K562 (cell line): ENCODE results near the gene ARMC9. TPM values are rescaled to one million over a fixed set of nuclear protein-coding genes. Genes with fewer than 3 reads are reported as not detected.

ENCODE experiments used
- ATAC-seq: fragments of 200-7000 bp; cut with Tn5 transposase; 3 replicates; pipeline ENCODE4 v1.9.1; 2020; ENCODE audit warnings: moderate library complexity
- BruUV-seq: library from RNA; stranded (reverse); fragments of 400-500 nt; replicated peaks from 2 replicates; lab custom pipeline; 2021; lab: Mats Ljungman, UMichigan
- CTCF ChIA-PET: fragments of 300-600 bp; formaldehyde crosslinking; extraction: SDS; loops from one replicate; lab custom pipeline; 2021; ENCODE audit warnings: low intra/inter-chr PET ratio; lab: Yijun Ruan, JAX
- POLR2A ChIA-PET: fragments of 300-600, 350-650 bp; sonication (Branson Sonifier 250); formaldehyde crosslinking; extraction: SDS; loops from one replicate; lab custom pipeline; 2021; ENCODE audit warnings: antibody characterized with exemption, inconsistent platforms; lab: Yijun Ruan, JAX
- DNase-seq, 4 experiments: peaks; one replicate each; pipeline versions ENCODE4 v3.0.0 to v3.0.0-alpha.2; 2011 to 2018; ENCODE audit warnings: low spot score in 3 of 4, mixed read lengths in 3 of 4; ENCODE audit errors: extremely low read depth in 1 of 4
- FAIRE-seq: peaks from 2 replicates; lab custom pipeline; 2011; peaks lifted over from hg19 to GRCh38; lab: Jason Lieb, UNC
- H2AFZ ChIP-seq: 2 replicates; pipeline ENCODE4 v1.6.0; 2011; ENCODE audit warnings: low read depth, low read length, control low read depth, inconsistent platforms
- H3K27ac ChIP-seq: fragments of 200-600 bp; 3 replicates; pipeline ENCODE4 v1.8.0; 2011; ENCODE audit warnings: low read depth, mild to moderate bottlenecking, control low read depth, inconsistent platforms, low read length, moderate library complexity, mixed read lengths; ENCODE audit errors: extremely low read depth
- H3K27me3 ChIP-seq, 2 experiments: fragments of 300-600 bp in 1 of 2; 2 replicates in 1 of 2; 3 replicates in 1 of 2; pipeline versions ENCODE4 v1.6.0 to v1.8.0; 2011; ENCODE audit warnings: inconsistent platforms in 2 of 2, low read length in 2 of 2, mild to moderate bottlenecking in 1 of 2, mixed read lengths in 1 of 2, moderate library complexity in 1 of 2; ENCODE audit not compliant: control insufficient read depth in 2 of 2, insufficient read depth in 2 of 2
- H3K36me3 ChIP-seq: fragments of 300-600 bp; 3 replicates; pipeline ENCODE4 v1.8.0; 2011; ENCODE audit warnings: mild to moderate bottlenecking, low read length, inconsistent platforms; ENCODE audit not compliant: control insufficient read depth, insufficient read depth
- H3K4me1 ChIP-seq, 2 experiments: fragments of 200-600 bp in 1 of 2; replicated peaks in 1 of 2; 2 replicates in 1 of 2; 3 replicates in 1 of 2; pipeline versions ENCODE4 v1.5.1 to v1.8.0; 2011; ENCODE audit warnings: inconsistent platforms in 2 of 2, low read length in 2 of 2, mild to moderate bottlenecking in 1 of 2, mixed read lengths in 1 of 2, moderate library complexity in 1 of 2; ENCODE audit not compliant: control insufficient read depth in 2 of 2, insufficient read depth in 2 of 2
- H3K4me2 ChIP-seq: 2 replicates; pipeline ENCODE4 v1.6.1; 2011; ENCODE audit warnings: low read length, control low read depth, inconsistent platforms, mixed read lengths; ENCODE audit not compliant: insufficient read depth
- H3K4me3 ChIP-seq: fragments of 200-600 bp; sonication (generic), shearing (Covaris generic); 2 replicates; pipeline ENCODE4 v1.5.1; 2016; ENCODE audit warnings: control low read depth, inconsistent platforms
- H3K79me2 ChIP-seq: fragments of 200-600 bp; 3 replicates; pipeline ENCODE4 v1.8.0; 2011; ENCODE audit warnings: low read length, inconsistent platforms; ENCODE audit not compliant: control insufficient read depth, insufficient read depth
- H3K9ac ChIP-seq, 2 experiments: 2 replicates each; pipeline versions ENCODE4 v1.6.0 to v1.6.1; 2011; ENCODE audit warnings: low read depth in 2 of 2, low read length in 2 of 2, control low read depth in 1 of 2, inconsistent platforms in 1 of 2, mild to moderate bottlenecking in 1 of 2, mixed read lengths in 1 of 2; ENCODE audit not compliant: insufficient read depth in 1 of 2
- H3K9me1 ChIP-seq: one replicate; pipeline ENCODE4 v1.6.0; 2011; ENCODE audit warnings: inconsistent platforms, mild to moderate bottlenecking, low read length, moderate library complexity; ENCODE audit not compliant: control insufficient read depth, insufficient read depth
- H3K9me3 ChIP-seq: replicated peaks from 2 replicates; pipeline ENCODE4 v1.5.1; 2011; ENCODE audit warnings: low read depth, low read length, inconsistent platforms; ENCODE audit not compliant: control insufficient read depth, insufficient read depth
- H4K20me1 ChIP-seq: replicated peaks from 2 replicates; pipeline ENCODE4 v1.6.1; 2011; ENCODE audit warnings: low read length, inconsistent platforms, mixed read lengths; ENCODE audit not compliant: control insufficient read depth, insufficient read depth
- CBFA2T2 ChIP-seq: fragments of 450-650 bp; conservative IDR thresholded peaks from 2 replicates; pipeline ENCODE4 v1.6.1; 2017; ENCODE audit warnings: mild to moderate bottlenecking
- CBFA2T3 ChIP-seq: fragments of 450-650 bp; IDR thresholded peaks from 2 replicates; pipeline ENCODE4 v1.6.1; 2017
- CREM ChIP-seq: IDR thresholded peaks from 2 replicates; pipeline ENCODE4 v1.6.1; 2014; ENCODE audit warnings: antibody characterized with exemption, low read depth
- ETV6 ChIP-seq, 3 experiments: fragments of 150-350 bp in 1 of 3; sonication (generic) in 1 of 3; formaldehyde crosslinking in 1 of 3; IDR thresholded peaks; 2 replicates each; pipeline versions ENCODE4 v1.6.1 to v1.8.0; 2014 to 2022; ENCODE audit warnings: borderline replicate concordance in 2 of 3, low read depth in 2 of 3, antibody characterized with exemption in 1 of 3, low read length in 1 of 3, mild to moderate bottlenecking in 1 of 3, missing genetic modification reagents in 1 of 3
- NFATC3 ChIP-seq: fragments of 450-650 bp; IDR thresholded peaks from 2 replicates; pipeline ENCODE4 v1.6.1; 2017; ENCODE audit warnings: mild to moderate bottlenecking
- PHF8 ChIP-seq: fragments of 200-600 bp; sonication (generic); IDR thresholded peaks from 2 replicates; pipeline ENCODE4 v1.6.1; 2012; ENCODE audit warnings: mixed run types, mild to moderate bottlenecking, inconsistent platforms, low read length, moderate library complexity, borderline replicate concordance
- TAL1 ChIP-seq: fragments of 450-650 bp; IDR thresholded peaks from 2 replicates; pipeline ENCODE4 v1.6.1; 2016; ENCODE audit warnings: mild to moderate bottlenecking
- TCF3 ChIP-seq: sonication (generic); formaldehyde crosslinking; IDR thresholded peaks from 2 replicates; pipeline ENCODE4 v1.4.0; 2020; ENCODE audit warnings: mild to moderate bottlenecking, missing genetic modification reagents
- ZFP1 ChIP-seq: fragments of 450-650 bp; formaldehyde crosslinking; IDR thresholded peaks from 2 replicates; pipeline ENCODE4 v1.4.0; 2020; ENCODE audit warnings: mild to moderate bottlenecking, mixed read lengths
- ZNF766 ChIP-seq: fragments of 200-800 bp; sonication (Bioruptor generic); conservative IDR thresholded peaks from 2 replicates; pipeline ENCODE4 v1.6.1; 2016; ENCODE audit warnings: missing genetic modification characterization, missing compliant biosample characterization
- WGBS: fragments of 100-300 bp; shearing (Covaris generic); methylation state at CpG from one replicate; pipeline ENCODE4 v1.1.6; 2016; ENCODE audit warnings: low coverage, mixed read lengths; ENCODE audit not compliant: insufficient coverage; ENCODE audit errors: missing lambda C conversion rate; 5-methylcytosine and 5-hydroxymethylcytosine counted together
- in situ Hi-C: fragments of 300-500 bp; cut with MboI; formaldehyde crosslinking; loops from 4 replicates; pipeline ENCODE4 v1.15.0; 2018; ENCODE audit warnings: inconsistent platforms, mixed read lengths
- intact Hi-C: fragments of 100-400 bp; cut with micrococcal nuclease; formaldehyde crosslinking; loops from 2 replicates; pipeline ENCODE4 v1.14.2; 2022
- polyA plus RNA-seq, 8 experiments: library from polyadenylated mRNA; depleted of rRNA in 4 of 8; stranded (reverse) in 5 of 8; unstranded in 3 of 8; fragments of >200 nt; fragmentation: Nextera tagmentation in 2 of 8; fragmentation: Illumina TruSeq in 1 of 8; extraction: Ambion mirVana in 2 of 8; extraction: Trizol in 1 of 8; gene quantifications; 2 replicates each; pipeline versions ENCODE4 v1.2.1 to v1.2.3, GENCODE V29; 2011 to 2014; ENCODE audit warnings: inconsistent platforms in 1 of 8, missing spikeins in 1 of 8
- total RNA-seq, 7 experiments: library from RNA; depleted of rRNA in 6 of 7; stranded (reverse); fragments of >200 nt in 6 of 7; fragmentation: Illumina TruSeq in 2 of 7; extraction: Trizol in 2 of 7; gene quantifications; 2 replicates each; pipeline versions ENCODE4 v1.2.1 to v1.2.3, GENCODE V29; 2011 to 2021; ENCODE audit warnings: low replicate concordance in 1 of 7
- TF ChIP-seq, protein P1 (sequence below): fragments of 450-650 bp; IDR thresholded peaks from 2 replicates; pipeline ENCODE4 v1.6.1; 2016; ENCODE audit warnings: low read depth, mild to moderate bottlenecking, moderate library complexity
- TF ChIP-seq, protein P2 (sequence below): IDR thresholded peaks from 2 replicates; pipeline ENCODE4 v1.6.1; 2014; ENCODE audit warnings: antibody characterized with exemption

The ARMC9 gene
- total and polyA plus RNA-seq, 9 of the 15 experiments (the other 6 are each of a cell fraction or from before 2014, with no cell fraction given), result 0.36 to 2.3 (median 1.1) TPM

DNA sequence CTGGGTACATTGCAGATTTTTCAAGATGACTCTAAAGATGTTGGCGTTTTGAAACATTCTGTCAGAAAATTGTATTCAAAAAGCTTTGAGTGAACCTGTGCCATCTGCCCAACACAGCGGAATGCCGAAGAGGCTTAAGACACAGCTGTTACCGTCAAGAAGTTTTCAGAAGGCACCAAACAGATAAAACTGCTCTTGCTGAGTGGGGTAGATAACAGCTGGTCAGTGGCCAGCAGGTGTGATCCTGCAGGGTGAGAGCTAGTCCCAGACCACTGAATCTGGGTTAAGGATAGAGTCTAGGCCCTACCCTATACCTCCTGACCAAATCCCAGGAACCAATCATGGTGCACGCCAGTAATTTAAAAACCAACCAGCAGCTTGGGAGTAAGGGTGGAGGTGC, 136.6 kb downstream of the ARMC9 start:
- in situ Hi-C loops (no loop called here), intact Hi-C loops (no loop called here)
- H3K9me1 ChIP-seq, result no peaks in the 10 kb centered on the region
- H3K27me3 ChIP-seq, result peaks cover 0 to 57% of the 10 kb centered on the region in 2 experiments; a peak in 4 of 5 replicates
- H3K27ac ChIP-seq, result no peak overlapping the region
- no peaks in the 10 kb centered on the region for H3K9me3 ChIP-seq
- TF ChIP-seq, protein P1, sequence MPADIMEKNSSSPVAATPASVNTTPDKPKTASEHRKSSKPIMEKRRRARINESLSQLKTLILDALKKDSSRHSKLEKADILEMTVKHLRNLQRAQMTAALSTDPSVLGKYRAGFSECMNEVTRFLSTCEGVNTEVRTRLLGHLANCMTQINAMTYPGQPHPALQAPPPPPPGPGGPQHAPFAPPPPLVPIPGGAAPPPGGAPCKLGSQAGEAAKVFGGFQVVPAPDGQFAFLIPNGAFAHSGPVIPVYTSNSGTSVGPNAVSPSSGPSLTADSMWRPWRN, result no peak
- TF ChIP-seq CBFA2T2, result peak; percentile 47; the same call in 1 of the 2 replicates
- TF ChIP-seq TCF3, result 0 out of 2 replicates have a peak, but pooled peaks have one; percentile 16
- peak; percentile 44; the same call in 1 of the 2 replicates for TF ChIP-seq CBFA2T3
- peak; percentile 16; the same call in 1 of the 2 replicates for TF ChIP-seq TAL1
- H4K20me1 ChIP-seq, result no peaks in the 10 kb centered on the region
- 5% methylated on average over 5 of the region's 5 CpGs for WGBS
- POLR2A ChIA-PET, result interaction anchor here (0.9 kb wide), 1 partner anchor 14 kb away, joined by 3 read pairs; no protein-coding TSS in a partner anchor
- no peak for FAIRE-seq
- BruUV-seq, result no TSS peak
- H3K4me3 ChIP-seq, result no peak overlapping the region
- no peaks in the 10 kb centered on the region for H3K36me3 ChIP-seq
- peaks cover 0 to 2% of the 10 kb centered on the region in 2 experiments; a peak in 1 of 5 replicates for H3K4me1 ChIP-seq
- no peak; the same call in 2 of the 3 replicates for ATAC-seq
- no peaks in the 10 kb centered on the region for H3K79me2 ChIP-seq
- DNase-seq, result no peak
- H3K4me2 ChIP-seq, result no peak overlapping the region
- no peak overlapping the region for H3K9ac ChIP-seq
- CTCF ChIA-PET, result no interaction called here
- no peak overlapping the region for H2AFZ ChIP-seq

DNA sequence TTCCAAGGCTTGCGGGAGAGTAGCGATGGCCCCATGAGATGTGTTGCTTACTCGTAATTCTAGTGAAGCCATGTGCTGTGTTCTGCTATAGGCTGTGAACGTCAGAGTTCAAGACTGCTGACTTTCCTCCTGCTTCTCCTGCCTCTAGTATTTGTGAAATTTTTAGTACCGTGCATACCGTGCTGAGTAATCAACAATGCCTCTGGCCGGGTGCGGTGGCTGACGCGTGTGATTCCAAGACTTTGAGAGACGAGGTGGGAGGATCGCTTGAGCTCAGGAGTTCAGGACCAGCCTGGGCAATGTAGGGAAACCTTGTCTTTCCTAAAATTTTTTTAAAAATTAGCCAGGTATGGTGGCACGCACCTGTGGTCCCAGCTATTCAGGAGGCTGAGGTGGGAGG, 137.2 kb downstream of the ARMC9 start:
- Histone ChIP-seq H2AFZ (no peak overlapping the region), H3K27ac (no peak overlapping the region), H3K27me3 (peaks cover 0 to 52% of the 10 kb centered on the region in 2 experiments; a peak in 4 of 5 replicates), H3K79me2 (no peaks in the 10 kb centered on the region), H3K4me2 (no peak overlapping the region; the same call in 1 of the 2 replicates), H3K9me1 (no peaks in the 10 kb centered on the region), H3K9me3 (no peaks in the 10 kb centered on the region), H3K4me1 (peaks cover 0 to 2% of the 10 kb centered on the region in 2 experiments; a peak in 1 of 5 replicates), H3K4me3 (no peak overlapping the region), H4K20me1 (no peaks in the 10 kb centered on the region), H3K9ac (no peak overlapping the region), H3K36me3 (no peaks in the 10 kb centered on the region)
- CTCF ChIA-PET, result no interaction called here
- intact Hi-C loops (no loop called here), in situ Hi-C loops (no loop called here)
- no TSS peak for BruUV-seq
- FAIRE-seq (no peak), DNase-seq (no peak), ATAC-seq (no peak)
- 14% methylated on average over 13 of the region's 13 CpGs for WGBS
- POLR2A ChIA-PET, result interaction anchor here (0.9 kb wide), 1 partner anchor 14 kb away, joined by 3 read pairs; no protein-coding TSS in a partner anchor
- no peak for TF ChIP-seq NFATC3
- no peak for TF ChIP-seq ZNF766
- no peak for TF ChIP-seq ZFP1 (CRISPR knock-in tag)
- no peak for TF ChIP-seq CREM
- TF ChIP-seq TAL1, result no peak
- TF ChIP-seq, protein P2, sequence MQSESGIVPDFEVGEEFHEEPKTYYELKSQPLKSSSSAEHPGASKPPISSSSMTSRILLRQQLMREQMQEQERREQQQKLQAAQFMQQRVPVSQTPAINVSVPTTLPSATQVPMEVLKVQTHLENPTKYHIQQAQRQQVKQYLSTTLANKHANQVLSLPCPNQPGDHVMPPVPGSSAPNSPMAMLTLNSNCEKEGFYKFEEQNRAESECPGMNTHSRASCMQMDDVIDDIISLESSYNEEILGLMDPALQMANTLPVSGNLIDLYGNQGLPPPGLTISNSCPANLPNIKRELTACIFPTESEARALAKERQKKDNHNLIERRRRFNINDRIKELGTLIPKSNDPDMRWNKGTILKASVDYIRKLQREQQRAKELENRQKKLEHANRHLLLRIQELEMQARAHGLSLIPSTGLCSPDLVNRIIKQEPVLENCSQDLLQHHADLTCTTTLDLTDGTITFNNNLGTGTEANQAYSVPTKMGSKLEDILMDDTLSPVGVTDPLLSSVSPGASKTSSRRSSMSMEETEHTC, result no peak
- no peak for TF ChIP-seq PHF8
- no peak for TF ChIP-seq ETV6 (IDR thresholded peaks at IDR 0.05; ENCODE audit: borderline replicate concordance in 1 of 2, low read depth in 2 of 2, low read length in 1 of 2)
- no peak for TF ChIP-seq ETV6 (CRISPR knock-in tag; IDR thresholded peaks at IDR 0.05; ENCODE audit: borderline replicate concordance)
